NCI-H146 treated with DMSO at 0.1 percent for 48 hours (cell line): Measurements from ENCODE around the gene EZH1.
"Not testable (repeated sequence)": the region's sequence is repeated elsewhere in the genome, so short reads cannot be mapped to it uniquely, and the experiment has no call there.

Experiments
- DNase-seq: peaks from one replicate; lab custom pipeline; 2025; ENCODE audit not compliant: unreplicated experiment; lab: John Stamatoyannopoulos, UW

Gene EZH1

GRCh38 chr17:42773290-42774035 is 28.6 kb upstream of the EZH1 start, which contains the start of gene VPS25:
TSS of gene VPS25 (plus strand) at chr17:42773449. CDS start at chr17:42773476, 27 bp downstream.
- DNase-seq, result peak; percentile 69

GRCh38 chr17:42772945-42773289 is 28.1 kb upstream of the EZH1 start:
- no peak for DNase-seq

GRCh38 chr17:42769964-42770363 is 25.1 kb upstream of the EZH1 start:
- DNase-seq, result not testable (repeated sequence)

- not testable (repeated sequence) for DNase-seq
Observed at GRCh38 chr17:42768006-42768405, 23.2 kb upstream of the EZH1 start.

GRCh38 chr17:42767512-42767911 is 22.7 kb upstream of the EZH1 start:
- no peak for DNase-seq

- DNase-seq, result no peak
Observed at GRCh38 chr17:42766124-42766523, 21.3 kb upstream of the EZH1 start.

GRCh38 chr17:42761638-42762037 is 16.8 kb upstream of the EZH1 start:
- DNase-seq, result no peak

- DNase-seq, result peak; percentile 9
Observed at GRCh38 chr17:42760652-42761581, 16.1 kb upstream of the EZH1 start, which contains the start of gene RAMP2. TSS of gene RAMP2 (plus strand) at chr17:42761227. CDS start at chr17:42761262, 35 bp downstream.

- DNase-seq, result no peak
Observed at GRCh38 chr17:42759982-42760651, 15.3 kb upstream of the EZH1 start.

GRCh38 chr17:42754782-42755181 is 9.9 kb upstream of the EZH1 start:
- DNase-seq, result no peak

- DNase-seq, result no peak
Observed at GRCh38 chr17:42751628-42752027, 6.8 kb upstream of the EZH1 start.

GRCh38 chr17:42750739-42751344 is 6.0 kb upstream of the EZH1 start:
- no peak for DNase-seq

GRCh38 chr17:42748908-42749798 is 4.3 kb upstream of the EZH1 start:
- peak; percentile 40 for DNase-seq

GRCh38 chr17:42748202-42748907 is 3.5 kb upstream of the EZH1 start:
- no peak for DNase-seq

GRCh38 chr17:42744283-42744805 is 496 bp downstream of the EZH1 start:
- peak; percentile 77 for DNase-seq

GRCh38 chr17:42743595-42744282 is 1.1 kb downstream of the EZH1 start:
- DNase-seq, result peak; percentile 22

GRCh38 chr17:42742916-42743315 is 1.9 kb downstream of the EZH1 start:
- not testable (repeated sequence) for DNase-seq

- DNase-seq, result no peak
Observed at GRCh38 chr17:42740699-42741098, 4.1 kb downstream of the EZH1 start.
